GM19025 (cell line): ENCODE data around the gene KRTAP16-1.

Experiments
- ATAC-seq: cut with Tn5 transposase; IDR thresholded peaks from one replicate; pipeline ENCODE4 v1.9.1; 2021; ENCODE audit warnings: mild to moderate bottlenecking, low read depth, moderate library complexity; ENCODE audit not compliant: unreplicated experiment

Gene KRTAP16-1

GRCh38 chr17:41331606-41332005, 22.5 kb upstream of the KRTAP16-1 start:
- ATAC-seq, result no peak

GRCh38 chr17:41329279-41329948, 20.3 kb upstream of the KRTAP16-1 start:
- no peak for ATAC-seq

- ATAC-seq, result no peak
Measured at GRCh38 chr17:41328207-41328606, 19.1 kb upstream of the KRTAP16-1 start.

GRCh38 chr17:41327411-41328120, 18.5 kb upstream of the KRTAP16-1 start:
- no peak for ATAC-seq

- no peak for ATAC-seq
Measured at GRCh38 chr17:41326173-41327145, 17.4 kb upstream of the KRTAP16-1 start.

- no peak for ATAC-seq
Measured at GRCh38 chr17:41325611-41326010, 16.5 kb upstream of the KRTAP16-1 start.

GRCh38 chr17:41325126-41325525, 16.0 kb upstream of the KRTAP16-1 start:
- no peak for ATAC-seq

- ATAC-seq, result no peak
Measured at GRCh38 chr17:41324180-41325075, 15.3 kb upstream of the KRTAP16-1 start.

- ATAC-seq, result no peak
Measured at GRCh38 chr17:41322903-41323895, 14.1 kb upstream of the KRTAP16-1 start.

- no peak for ATAC-seq
Measured at GRCh38 chr17:41322094-41322902, 13.2 kb upstream of the KRTAP16-1 start.

GRCh38 chr17:41318231-41318630, 9.1 kb upstream of the KRTAP16-1 start:
- ATAC-seq, result no peak

GRCh38 chr17:41315814-41316445, 6.8 kb upstream of the KRTAP16-1 start:
- ATAC-seq, result no peak

- ATAC-seq, result no peak
Measured at GRCh38 chr17:41315204-41315794, 6.2 kb upstream of the KRTAP16-1 start, which contains the start of gene KRTAP17-1. KRTAP17-1 (minus strand) TSS chr17:41315710; CDS start chr17:41315650, 60 bp downstream.

GRCh38 chr17:41311111-41311510, 2.0 kb upstream of the KRTAP16-1 start:
- ATAC-seq, result no peak

- ATAC-seq, result peak; percentile 57
Measured at GRCh38 chr17:41308251-41308917, 725 bp downstream of the KRTAP16-1 start.

GRCh38 chr17:41307647-41308046, 1.5 kb downstream of the KRTAP16-1 start:
- no peak for ATAC-seq
